Tibial artery (tissue), 4 donors: ENCODE data around the gene TACR1.

Source experiments
- DNase-seq, 2 donors: peaks; one replicate each; pipeline ENCODE4 v3.0.0-alpha.2; 2019
- H3K27ac ChIP-seq, 2 donors: fragments of 200-600 bp; sonication (generic) in 1 of 2; 1 replicate in 1 of 2; 2 replicates in 1 of 2; pipeline ENCODE4 v1.5.1; 2018 to 2019; ENCODE audit warnings: mild to moderate bottlenecking in 1 of 2
- H3K27me3 ChIP-seq, 2 donors: fragments of 200-600 bp; sonication (generic) in 1 of 2; one replicate each; pipeline versions ENCODE4 v1.5.1 to v1.6.0; 2016 to 2019
- H3K36me3 ChIP-seq, 3 donors: fragments of 200-600 bp; sonication (generic) in 2 of 3; one replicate each; pipeline ENCODE4 v1.5.1; 2016 to 2019; ENCODE audit warnings: mild to moderate bottlenecking in 2 of 3
- H3K4me1 ChIP-seq, 4 donors: fragments of 200-600 bp; sonication (generic) in 2 of 4; 1 replicate in 3 of 4; 2 replicates in 1 of 4; pipeline ENCODE4 v1.5.1; 2016 to 2019
- H3K4me3 ChIP-seq, 2 donors: fragments of 200-600 bp; sonication (generic) in 1 of 2; 1 replicate in 1 of 2; 2 replicates in 1 of 2; pipeline ENCODE4 v1.5.1; 2018 to 2019; ENCODE audit warnings: mild to moderate bottlenecking in 2 of 2
- H3K9me3 ChIP-seq, 3 donors: fragments of 200-600 bp; sonication (generic) in 1 of 3; one replicate each; pipeline ENCODE4 v1.5.1; 2016 to 2019
- intact Hi-C: fragments of 100-400 bp; cut with DNase I; formaldehyde crosslinking; loops from one replicate; pipeline ENCODE4 v1.15.0; 2023; ENCODE audit warnings: low total_unique reads
- TF ChIP-seq, protein P1 (sequence below), 2 experiments: fragments of 200-600 bp in 1 of 2; fragments of 450-650 bp in 1 of 2; IDR thresholded peaks; one replicate each; pipeline ENCODE4 v1.5.1; 2017 to 2019; ENCODE audit warnings: antibody characterized with exemption in 2 of 2, mild to moderate bottlenecking in 1 of 2, moderate library complexity in 1 of 2

Gene TACR1

DNA sequence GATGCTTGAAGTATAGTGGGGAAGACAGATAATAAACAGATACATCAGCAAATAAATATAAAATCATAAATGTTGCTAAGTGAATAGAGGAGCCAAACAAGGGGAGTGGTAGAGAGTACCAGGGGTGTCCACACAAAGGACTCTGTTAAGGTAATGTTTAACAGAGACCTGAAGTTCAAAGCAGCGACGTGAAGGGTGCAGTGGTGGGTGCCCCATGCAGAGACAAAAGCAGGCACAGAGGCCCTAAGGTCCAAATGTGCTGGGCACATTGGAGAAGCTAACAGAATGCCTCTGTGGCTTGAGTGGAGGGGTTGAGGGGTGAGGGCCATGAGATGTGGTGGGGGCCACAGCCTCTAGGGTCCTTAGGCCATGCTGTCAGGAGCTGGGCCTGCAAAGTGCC lies 131.8 kb downstream of the TACR1 start:
- intact Hi-C loops = no loop called here
- no peaks in the 10 kb centered on the region for H3K36me3 ChIP-seq
- H3K9me3 ChIP-seq = no peaks in the 10 kb centered on the region
- H3K4me3 ChIP-seq = no peak overlapping the region
- H3K27ac ChIP-seq = no peak overlapping the region
- H3K27me3 ChIP-seq = no peaks in the 10 kb centered on the region
- H3K4me1 ChIP-seq = no peaks in the 10 kb centered on the region
- no peak for DNase-seq
- TF ChIP-seq, protein P1, sequence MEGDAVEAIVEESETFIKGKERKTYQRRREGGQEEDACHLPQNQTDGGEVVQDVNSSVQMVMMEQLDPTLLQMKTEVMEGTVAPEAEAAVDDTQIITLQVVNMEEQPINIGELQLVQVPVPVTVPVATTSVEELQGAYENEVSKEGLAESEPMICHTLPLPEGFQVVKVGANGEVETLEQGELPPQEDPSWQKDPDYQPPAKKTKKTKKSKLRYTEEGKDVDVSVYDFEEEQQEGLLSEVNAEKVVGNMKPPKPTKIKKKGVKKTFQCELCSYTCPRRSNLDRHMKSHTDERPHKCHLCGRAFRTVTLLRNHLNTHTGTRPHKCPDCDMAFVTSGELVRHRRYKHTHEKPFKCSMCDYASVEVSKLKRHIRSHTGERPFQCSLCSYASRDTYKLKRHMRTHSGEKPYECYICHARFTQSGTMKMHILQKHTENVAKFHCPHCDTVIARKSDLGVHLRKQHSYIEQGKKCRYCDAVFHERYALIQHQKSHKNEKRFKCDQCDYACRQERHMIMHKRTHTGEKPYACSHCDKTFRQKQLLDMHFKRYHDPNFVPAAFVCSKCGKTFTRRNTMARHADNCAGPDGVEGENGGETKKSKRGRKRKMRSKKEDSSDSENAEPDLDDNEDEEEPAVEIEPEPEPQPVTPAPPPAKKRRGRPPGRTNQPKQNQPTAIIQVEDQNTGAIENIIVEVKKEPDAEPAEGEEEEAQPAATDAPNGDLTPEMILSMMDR (IDR thresholded peaks at IDR 0.05) = no peak

DNA sequence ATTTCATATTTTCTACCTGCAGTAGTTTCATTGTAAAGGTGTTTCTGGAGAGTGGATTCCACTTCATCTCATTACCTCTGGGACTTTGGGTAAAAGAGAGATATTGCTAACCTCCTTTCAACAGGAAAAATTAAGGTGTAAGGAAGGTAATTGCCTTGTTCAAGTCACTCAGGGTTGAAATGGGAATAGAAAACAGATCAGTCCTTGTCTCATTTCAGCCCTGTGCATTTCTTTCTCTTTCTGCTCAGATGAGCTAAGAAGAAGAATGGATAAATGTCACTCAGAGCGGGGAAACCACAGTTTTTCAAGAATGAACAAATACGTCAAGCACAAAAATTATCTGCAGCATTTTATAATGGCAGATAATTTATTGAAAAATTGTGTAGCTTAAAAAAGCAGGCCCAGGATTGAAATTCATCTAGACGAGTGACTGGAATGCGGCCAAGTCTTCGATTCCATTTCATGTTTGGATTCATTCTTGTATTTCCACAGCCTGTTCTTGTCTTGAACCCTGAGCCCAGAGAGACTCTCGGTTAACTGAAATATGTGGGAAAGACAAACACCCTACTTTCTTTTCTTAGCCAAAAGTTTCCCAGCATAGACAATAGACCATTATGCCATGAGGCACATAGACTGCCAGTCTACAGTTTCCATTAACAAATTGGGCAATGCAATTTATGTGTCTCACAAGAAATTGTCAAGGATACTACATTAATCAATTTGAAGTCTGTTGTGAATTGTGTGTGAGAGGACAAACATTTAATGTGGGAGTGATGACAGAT lies 133.0 kb downstream of the TACR1 start:
- H3K27ac ChIP-seq = no peak overlapping the region
- no peaks in the 10 kb centered on the region for H3K9me3 ChIP-seq
- intact Hi-C loops = no loop called here
- DNase-seq = no peak
- no peaks in the 10 kb centered on the region for H3K4me1 ChIP-seq
- no peaks in the 10 kb centered on the region for H3K27me3 ChIP-seq
- no peaks in the 10 kb centered on the region for H3K36me3 ChIP-seq
- TF ChIP-seq, protein P1 (IDR thresholded peaks at IDR 0.05) = no peak
- no peak overlapping the region for H3K4me3 ChIP-seq

DNA sequence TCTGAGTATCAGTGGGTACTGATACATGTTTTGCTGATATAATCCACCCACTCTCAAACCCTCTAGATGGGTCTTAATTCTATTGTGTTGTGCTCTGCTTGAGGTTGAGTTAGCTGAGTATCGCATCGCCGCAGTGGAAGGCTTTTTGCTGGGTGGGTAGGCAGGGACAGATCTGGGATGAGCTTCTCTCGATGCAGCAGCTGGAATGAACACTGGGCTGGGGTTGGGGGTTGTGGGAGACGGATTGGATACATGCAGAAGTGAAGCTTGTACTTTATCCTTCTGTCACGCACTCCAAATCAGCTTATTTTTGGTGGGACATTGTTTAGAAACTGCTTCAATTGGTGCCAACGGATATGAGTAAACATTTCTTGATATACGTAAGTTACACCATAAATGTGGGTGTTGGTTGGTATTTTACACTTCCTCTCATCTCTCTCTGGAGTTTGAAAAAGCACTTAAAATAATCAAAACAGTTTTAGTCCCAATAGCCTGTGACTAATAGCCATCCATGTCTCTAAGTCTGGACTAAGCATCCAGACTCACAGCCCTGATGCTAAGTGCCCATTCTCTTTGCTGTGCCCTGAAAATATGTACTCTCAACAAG lies 133.8 kb downstream of the TACR1 start:
- no peak for DNase-seq
- Histone ChIP-seq H3K36me3 (no peaks in the 10 kb centered on the region), H3K27me3 (no peaks in the 10 kb centered on the region), H3K9me3 (no peaks in the 10 kb centered on the region), H3K4me1 (no peaks in the 10 kb centered on the region), H3K27ac (no peak overlapping the region), H3K4me3 (no peak overlapping the region)
- TF ChIP-seq, protein P1 (IDR thresholded peaks at IDR 0.05) = no peak
- intact Hi-C loops = no loop called here

- DNase-seq = peak in 1 of 2 donors; percentile 37
- Histone ChIP-seq H3K4me1 (no peaks in the 10 kb centered on the region), H3K27me3 (no peaks in the 10 kb centered on the region), H3K9me3 (no peaks in the 10 kb centered on the region), H3K4me3 (no peak overlapping the region), H3K36me3 (no peaks in the 10 kb centered on the region), H3K27ac (no peak overlapping the region)
- intact Hi-C loops = no loop called here
- TF ChIP-seq, protein P1 (IDR thresholded peaks at IDR 0.05) = peak; percentile 47 to 63
Measured at GRCh38 chr2:75064691-75065396, 134.5 kb downstream of the TACR1 start.

- H3K27me3 ChIP-seq = no peaks in the 10 kb centered on the region
- no peaks in the 10 kb centered on the region for H3K9me3 ChIP-seq
- TF ChIP-seq, protein P1 (IDR thresholded peaks at IDR 0.05) = no peak
- no peak overlapping the region for H3K4me3 ChIP-seq
- no peak for DNase-seq
- H3K36me3 ChIP-seq = no peaks in the 10 kb centered on the region
- H3K27ac ChIP-seq = no peak overlapping the region
- intact Hi-C loops = no loop called here
- no peaks in the 10 kb centered on the region for H3K4me1 ChIP-seq
Measured at GRCh38 chr2:75063906-75064305, 135.4 kb downstream of the TACR1 start.
